HepG2 (cell line): ENCODE data around the gene CTSO. TPM values are rescaled to one million over a fixed set of nuclear protein-coding genes. Genes with fewer than 3 reads are reported as not detected.

Experiments
- ATAC-seq: fragments of 200-7000 bp; cut with Tn5 transposase; 3 replicates; pipeline ENCODE4 v1.9.1; 2020; ENCODE audit warnings: mild to moderate bottlenecking, moderate library complexity
- BruUV-seq: library from RNA; stranded (reverse); fragments of 400-500 nt; replicated peaks from 2 replicates; lab custom pipeline; 2021; lab: Mats Ljungman, UMichigan
- CTCF ChIA-PET: fragments of 300-600 bp; formaldehyde crosslinking; extraction: SDS; loops from one replicate; lab custom pipeline; 2021; ENCODE audit warnings: low total read pairs, inconsistent platforms, low intra/inter-chr PET ratio; lab: Yijun Ruan, JAX
- POLR2A ChIA-PET: fragments of 350-600 bp; sonication (Branson Sonifier 250); formaldehyde crosslinking; loops from one replicate; lab custom pipeline; 2020; ENCODE audit warnings: antibody characterized with exemption, inconsistent platforms; lab: Yijun Ruan, JAX
- DNase-seq: peaks from one replicate; pipeline ENCODE4 v3.0.0-alpha.2; 2015; ENCODE audit warnings: low spot score
- FAIRE-seq: peaks from 3 replicates; lab custom pipeline; 2011; peaks lifted over from hg19 to GRCh38; lab: Jason Lieb, UNC
- H2AFZ ChIP-seq: one replicate; pipeline ENCODE4 v1.6.1; 2011; ENCODE audit warnings: low read length, inconsistent platforms
- H3K27ac ChIP-seq: fragments of 300-600 bp; 3 replicates; pipeline ENCODE4 v1.8.0; 2011; ENCODE audit warnings: mixed run types, mild to moderate bottlenecking, mixed read lengths, low read length, inconsistent platforms; ENCODE audit not compliant: insufficient read depth; ENCODE audit errors: extremely low read length
- H3K27me3 ChIP-seq, 2 experiments: fragments of 200-600 bp in 1 of 2; 2 replicates in 1 of 2; 3 replicates in 1 of 2; pipeline versions ENCODE4 v1.6.0 to v1.8.0; 2011; ENCODE audit warnings: low read length in 2 of 2, mild to moderate bottlenecking in 2 of 2, moderate library complexity in 2 of 2, inconsistent platforms in 1 of 2; ENCODE audit not compliant: insufficient read depth in 2 of 2, control insufficient read depth in 1 of 2
- H3K36me3 ChIP-seq, 2 experiments: fragments of 200-600 bp in 1 of 2; replicated peaks in 1 of 2; 2 replicates in 1 of 2; 3 replicates in 1 of 2; pipeline versions ENCODE4 v1.5.1 to v1.8.0; 2011; ENCODE audit warnings: low read length in 2 of 2, inconsistent platforms in 1 of 2; ENCODE audit not compliant: insufficient read depth in 2 of 2, control insufficient read depth in 1 of 2
- H3K4me1 ChIP-seq: 2 replicates; pipeline ENCODE4 v1.5.1; 2012; ENCODE audit warnings: low read length, inconsistent platforms; ENCODE audit not compliant: insufficient read depth
- H3K4me2 ChIP-seq: 2 replicates; pipeline ENCODE4 v1.6.0; 2011; ENCODE audit warnings: low read depth, low read length, inconsistent platforms
- H3K4me3 ChIP-seq, 3 experiments: fragments of 200-600 bp in 1 of 3; sonication (generic), shearing (Covaris generic) in 1 of 3; replicated peaks in 1 of 3; 2 replicates each; pipeline ENCODE4 v1.5.1; 2011 to 2016; ENCODE audit warnings: low read length in 3 of 3, inconsistent platforms in 2 of 3, low read depth in 2 of 3, mild to moderate bottlenecking in 2 of 3, control low read depth in 1 of 3, mixed read lengths in 1 of 3; ENCODE audit not compliant: insufficient read depth in 1 of 3
- H3K79me2 ChIP-seq: one replicate; pipeline ENCODE4 v1.6.1; 2011; ENCODE audit warnings: low read length, inconsistent platforms; ENCODE audit not compliant: insufficient read depth
- H3K9ac ChIP-seq: 2 replicates; pipeline ENCODE4 v1.6.0; 2011; ENCODE audit warnings: mild to moderate bottlenecking, low read depth, low read length, inconsistent platforms; ENCODE audit not compliant: insufficient read depth
- H3K9me3 ChIP-seq: 2 replicates; pipeline ENCODE4 v1.5.1; 2012; ENCODE audit warnings: mild to moderate bottlenecking, low read length
- H4K20me1 ChIP-seq: 2 replicates; pipeline ENCODE4 v1.6.0; 2011; ENCODE audit warnings: inconsistent platforms, mild to moderate bottlenecking, low read length, moderate library complexity; ENCODE audit not compliant: insufficient read depth
- CHD2 ChIP-seq: IDR thresholded peaks from 2 replicates; pipeline ENCODE4 v1.6.1; 2011; ENCODE audit warnings: low read depth, low read length, improper control_type of control experiment
- FOXJ3 ChIP-seq: sonication (generic); formaldehyde crosslinking; IDR thresholded peaks from 2 replicates; pipeline ENCODE4 v1.4.0; 2020; ENCODE audit warnings: missing genetic modification reagents, mild to moderate bottlenecking, borderline replicate concordance
- FOXK2 ChIP-seq: fragments of 450-650 bp; IDR thresholded peaks from 2 replicates; pipeline ENCODE4 v1.6.1; 2016
- HNRNPUL1 ChIP-seq: fragments of 200-400 bp; formaldehyde crosslinking; IDR thresholded peaks from 2 replicates; pipeline ENCODE4 v1.6.1; 2017; ENCODE audit warnings: low read depth, mild to moderate bottlenecking, low read length, moderate library complexity
- KDM2A ChIP-seq: sonication (generic); formaldehyde crosslinking; IDR thresholded peaks from 2 replicates; pipeline ENCODE4 v1.4.0; 2020; ENCODE audit warnings: low read depth, missing genetic modification reagents, borderline replicate concordance
- KLF15 ChIP-seq: sonication (generic); formaldehyde crosslinking; IDR thresholded peaks from 2 replicates; pipeline ENCODE4 v1.8.1; 2023; ENCODE audit warnings: borderline replicate concordance, mild to moderate bottlenecking, inconsistent platforms, missing genetic modification reagents, mixed read lengths
- MIXL1 ChIP-seq: IDR thresholded peaks from 2 replicates; pipeline ENCODE4 v1.6.1; 2016
- SP1 ChIP-seq, 2 experiments: fragments of 450-650 bp in 1 of 2; sonication (generic) in 1 of 2; formaldehyde crosslinking in 1 of 2; IDR thresholded peaks; 2 replicates each; pipeline versions ENCODE4 v1.4.0 to v1.6.1; 2016 to 2020; ENCODE audit warnings: missing genetic modification reagents in 1 of 2
- U2AF2 ChIP-seq: fragments of 200-400 bp; formaldehyde crosslinking; IDR thresholded peaks from 2 replicates; pipeline ENCODE4 v1.6.1; 2017; ENCODE audit warnings: low read depth, mild to moderate bottlenecking, low read length
- ZFYVE20 ChIP-seq: sonication (generic); formaldehyde crosslinking; IDR thresholded peaks from 2 replicates; pipeline ENCODE4 v1.8.0; 2023; ENCODE audit warnings: low read depth, mild to moderate bottlenecking, moderate library complexity, missing genetic modification reagents, borderline replicate concordance
- ZNF33A ChIP-seq: sonication (generic); formaldehyde crosslinking; IDR thresholded peaks from 2 replicates; pipeline ENCODE4 v1.5.1; 2020; ENCODE audit warnings: missing genetic modification reagents, mild to moderate bottlenecking, moderate library complexity, borderline replicate concordance
- WGBS: methylation state at CpG from one replicate; pipeline ENCODE4 v1.1.6; 2017; ENCODE audit warnings: low lambda C conversion rate; 5-methylcytosine and 5-hydroxymethylcytosine counted together
- in situ Hi-C: cut with HindIII; loops from 2 replicates; pipeline ENCODE4 v1.10.0; 2017; ENCODE audit warnings: low pct_unique_long_range_greater_than_20kb; ENCODE audit not compliant: extremely low pct_ligation_motif_present
- intact Hi-C: fragments of 100-400 bp; cut with micrococcal nuclease; formaldehyde crosslinking; loops from one replicate; pipeline ENCODE4 v1.10.0; 2022; ENCODE audit not compliant: unreplicated experiment
- polyA plus RNA-seq, 8 experiments: library from polyadenylated mRNA; depleted of rRNA in 3 of 8; stranded (reverse) in 7 of 8; unstranded in 1 of 8; fragments of >200 nt; fragmentation: Illumina TruSeq in 4 of 8; extraction: Trizol in 4 of 8; gene quantifications; 2 replicates each; pipeline versions ENCODE4 v1.2.1 to v1.2.3, GENCODE V29; 2011 to 2016; ENCODE audit warnings: low read depth in 4 of 8, missing spikeins in 1 of 8, mixed read lengths in 1 of 8; ENCODE audit not compliant: insufficient read depth in 1 of 8
- total RNA-seq, 5 experiments: library from RNA; depleted of rRNA; stranded (reverse); fragments of >200 nt; fragmentation: Illumina TruSeq; extraction: Trizol; gene quantifications; 2 replicates each; pipeline ENCODE4 v1.2.3, GENCODE V29; 2016; ENCODE audit warnings: low read depth in 1 of 5
- TF ChIP-seq, protein P1 (sequence below): sonication (generic); formaldehyde crosslinking; conservative IDR thresholded peaks from 2 replicates; pipeline ENCODE4 v1.8.0; 2022; ENCODE audit warnings: low read depth, missing genetic modification reagents
- TF ChIP-seq, protein P2 (sequence below): sonication (generic); formaldehyde crosslinking; IDR thresholded peaks from 2 replicates; pipeline ENCODE4 v1.4.0; 2020; ENCODE audit warnings: mild to moderate bottlenecking, missing genetic modification reagents
- TF ChIP-seq, protein P3 (sequence below): sonication (generic); formaldehyde crosslinking; IDR thresholded peaks from 2 replicates; pipeline ENCODE4 v1.8.1; 2022; ENCODE audit warnings: low read depth, mild to moderate bottlenecking, missing genetic modification reagents
- TF ChIP-seq, protein P4 (sequence below), 2 experiments: IDR thresholded peaks; 2 replicates each; pipeline ENCODE4 v1.6.1; 2011 to 2012; ENCODE audit warnings: low read length in 2 of 2, borderline replicate concordance in 1 of 2, low read depth in 1 of 2, mild to moderate bottlenecking in 1 of 2, moderate library complexity in 1 of 2

Gene CTSO
- total and polyA plus RNA-seq, 2 of the 13 experiments (the other 11 are each of a cell fraction or from before 2014, with no cell fraction given) = 0.07 to 0.17 TPM

DNA sequence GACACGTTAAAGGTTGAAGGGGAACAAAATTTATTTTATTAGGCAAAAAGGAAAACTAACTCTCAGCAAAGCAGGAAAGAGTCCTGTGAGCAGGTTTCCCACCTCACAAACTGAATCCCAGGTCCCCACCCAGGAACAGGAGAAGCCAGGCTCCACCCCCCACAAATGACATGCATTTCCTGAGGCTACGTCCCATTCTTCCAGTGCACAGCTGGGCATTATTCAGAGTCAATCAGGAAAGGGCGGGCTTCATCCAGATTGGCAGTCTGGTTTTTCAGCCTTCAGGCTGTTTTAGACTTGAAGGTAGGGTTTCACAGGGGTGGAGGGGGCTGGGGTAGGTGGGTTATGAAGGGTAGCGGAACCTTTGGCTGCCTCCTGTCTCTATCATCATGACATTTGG is 75.7 kb downstream of the CTSO start:
- intact Hi-C loops (no loop called here), in situ Hi-C loops (no loop called here)
- Histone ChIP-seq H3K79me2 (no peaks in the 10 kb centered on the region), H3K4me1 (no peaks in the 10 kb centered on the region), H3K27ac (no peak overlapping the region), H3K27me3 (no peaks in the 10 kb centered on the region; a peak in 1 of 5 replicates), H3K36me3 (no peaks in the 10 kb centered on the region), H4K20me1 (no peaks in the 10 kb centered on the region), H2AFZ (no peak overlapping the region), H3K4me2 (no peak overlapping the region), H3K9me3 (no peaks in the 10 kb centered on the region), H3K4me3 (no peak overlapping the region), H3K9ac (no peak overlapping the region)
- ChIA-PET POLR2A (no interaction called here), CTCF (no interaction called here)
- FAIRE-seq (no peak), ATAC-seq (no peak), DNase-seq (no peak)
- 0% methylated on average over 3 of the region's 4 CpGs for WGBS
- no TSS peak for BruUV-seq
- no peak for TF ChIP-seq ZNF33A
- no peak for TF ChIP-seq KLF15 (CRISPR knock-in tag)
- TF ChIP-seq KDM2A (CRISPR knock-in tag) = no peak
- TF ChIP-seq FOXJ3 (CRISPR knock-in tag) = no peak
- no peak for TF ChIP-seq U2AF2
- no peak for TF ChIP-seq ZFYVE20 (CRISPR knock-in tag)
- no peak for TF ChIP-seq HNRNPUL1
- no peak for TF ChIP-seq CHD2
- TF ChIP-seq SP1 (IDR thresholded peaks at IDR 0.05) = no peak
- no peak for TF ChIP-seq SP1 (CRISPR knock-in tag; IDR thresholded peaks at IDR 0.05)
- TF ChIP-seq, protein P1, sequence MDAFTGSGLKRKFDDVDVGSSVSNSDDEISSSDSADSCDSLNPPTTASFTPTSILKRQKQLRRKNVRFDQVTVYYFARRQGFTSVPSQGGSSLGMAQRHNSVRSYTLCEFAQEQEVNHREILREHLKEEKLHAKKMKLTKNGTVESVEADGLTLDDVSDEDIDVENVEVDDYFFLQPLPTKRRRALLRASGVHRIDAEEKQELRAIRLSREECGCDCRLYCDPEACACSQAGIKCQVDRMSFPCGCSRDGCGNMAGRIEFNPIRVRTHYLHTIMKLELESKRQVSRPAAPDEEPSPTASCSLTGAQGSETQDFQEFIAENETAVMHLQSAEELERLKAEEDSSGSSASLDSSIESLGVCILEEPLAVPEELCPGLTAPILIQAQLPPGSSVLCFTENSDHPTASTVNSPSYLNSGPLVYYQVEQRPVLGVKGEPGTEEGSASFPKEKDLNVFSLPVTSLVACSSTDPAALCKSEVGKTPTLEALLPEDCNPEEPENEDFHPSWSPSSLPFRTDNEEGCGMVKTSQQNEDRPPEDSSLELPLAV (CRISPR knock-in tag) = no peak
- TF ChIP-seq FOXK2 = no peak
- TF ChIP-seq, protein P2, sequence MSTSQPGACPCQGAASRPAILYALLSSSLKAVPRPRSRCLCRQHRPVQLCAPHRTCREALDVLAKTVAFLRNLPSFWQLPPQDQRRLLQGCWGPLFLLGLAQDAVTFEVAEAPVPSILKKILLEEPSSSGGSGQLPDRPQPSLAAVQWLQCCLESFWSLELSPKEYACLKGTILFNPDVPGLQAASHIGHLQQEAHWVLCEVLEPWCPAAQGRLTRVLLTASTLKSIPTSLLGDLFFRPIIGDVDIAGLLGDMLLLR = no peak
- TF ChIP-seq, protein P3, sequence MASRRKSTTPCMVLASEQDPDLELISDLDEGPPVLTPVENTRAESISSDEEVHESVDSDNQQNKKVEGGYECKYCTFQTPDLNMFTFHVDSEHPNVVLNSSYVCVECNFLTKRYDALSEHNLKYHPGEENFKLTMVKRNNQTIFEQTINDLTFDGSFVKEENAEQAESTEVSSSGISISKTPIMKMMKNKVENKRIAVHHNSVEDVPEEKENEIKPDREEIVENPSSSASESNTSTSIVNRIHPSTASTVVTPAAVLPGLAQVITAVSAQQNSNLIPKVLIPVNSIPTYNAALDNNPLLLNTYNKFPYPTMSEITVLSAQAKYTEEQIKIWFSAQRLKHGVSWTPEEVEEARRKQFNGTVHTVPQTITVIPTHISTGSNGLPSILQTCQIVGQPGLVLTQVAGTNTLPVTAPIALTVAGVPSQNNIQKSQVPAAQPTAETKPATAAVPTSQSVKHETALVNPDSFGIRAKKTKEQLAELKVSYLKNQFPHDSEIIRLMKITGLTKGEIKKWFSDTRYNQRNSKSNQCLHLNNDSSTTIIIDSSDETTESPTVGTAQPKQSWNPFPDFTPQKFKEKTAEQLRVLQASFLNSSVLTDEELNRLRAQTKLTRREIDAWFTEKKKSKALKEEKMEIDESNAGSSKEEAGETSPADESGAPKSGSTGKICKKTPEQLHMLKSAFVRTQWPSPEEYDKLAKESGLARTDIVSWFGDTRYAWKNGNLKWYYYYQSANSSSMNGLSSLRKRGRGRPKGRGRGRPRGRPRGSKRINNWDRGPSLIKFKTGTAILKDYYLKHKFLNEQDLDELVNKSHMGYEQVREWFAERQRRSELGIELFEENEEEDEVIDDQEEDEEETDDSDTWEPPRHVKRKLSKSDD (CRISPR knock-in tag) = no peak
- TF ChIP-seq MIXL1 = no peak
- TF ChIP-seq, protein P4, sequence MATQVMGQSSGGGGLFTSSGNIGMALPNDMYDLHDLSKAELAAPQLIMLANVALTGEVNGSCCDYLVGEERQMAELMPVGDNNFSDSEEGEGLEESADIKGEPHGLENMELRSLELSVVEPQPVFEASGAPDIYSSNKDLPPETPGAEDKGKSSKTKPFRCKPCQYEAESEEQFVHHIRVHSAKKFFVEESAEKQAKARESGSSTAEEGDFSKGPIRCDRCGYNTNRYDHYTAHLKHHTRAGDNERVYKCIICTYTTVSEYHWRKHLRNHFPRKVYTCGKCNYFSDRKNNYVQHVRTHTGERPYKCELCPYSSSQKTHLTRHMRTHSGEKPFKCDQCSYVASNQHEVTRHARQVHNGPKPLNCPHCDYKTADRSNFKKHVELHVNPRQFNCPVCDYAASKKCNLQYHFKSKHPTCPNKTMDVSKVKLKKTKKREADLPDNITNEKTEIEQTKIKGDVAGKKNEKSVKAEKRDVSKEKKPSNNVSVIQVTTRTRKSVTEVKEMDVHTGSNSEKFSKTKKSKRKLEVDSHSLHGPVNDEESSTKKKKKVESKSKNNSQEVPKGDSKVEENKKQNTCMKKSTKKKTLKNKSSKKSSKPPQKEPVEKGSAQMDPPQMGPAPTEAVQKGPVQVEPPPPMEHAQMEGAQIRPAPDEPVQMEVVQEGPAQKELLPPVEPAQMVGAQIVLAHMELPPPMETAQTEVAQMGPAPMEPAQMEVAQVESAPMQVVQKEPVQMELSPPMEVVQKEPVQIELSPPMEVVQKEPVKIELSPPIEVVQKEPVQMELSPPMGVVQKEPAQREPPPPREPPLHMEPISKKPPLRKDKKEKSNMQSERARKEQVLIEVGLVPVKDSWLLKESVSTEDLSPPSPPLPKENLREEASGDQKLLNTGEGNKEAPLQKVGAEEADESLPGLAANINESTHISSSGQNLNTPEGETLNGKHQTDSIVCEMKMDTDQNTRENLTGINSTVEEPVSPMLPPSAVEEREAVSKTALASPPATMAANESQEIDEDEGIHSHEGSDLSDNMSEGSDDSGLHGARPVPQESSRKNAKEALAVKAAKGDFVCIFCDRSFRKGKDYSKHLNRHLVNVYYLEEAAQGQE (IDR thresholded peaks at IDR 0.05; ENCODE audit: borderline replicate concordance in 1 of 2, low read depth in 1 of 2, low read length in 2 of 2) = no peak
